Middle frontal gyrus (tissue), 1 donor: ENCODE measurements around the gene CRKL.

ENCODE experiments used
- DNase-seq: peaks from one replicate; pipeline ENCODE4 v3.0.0-alpha.2; 2015; ENCODE audit warnings: low spot score; ENCODE audit errors: extremely low spot score

Gene CRKL

GRCh38 chr22:20981787-20982562 lies 64.8 kb downstream of the CRKL start, which contains the start of gene LZTR1:
LZTR1 (plus strand) TSS chr22:20982297; CDS start chr22:20982372, 75 bp downstream.
- peak; percentile 74 for DNase-seq

GRCh38 chr22:20982563-20982882 lies 65.3 kb downstream of the CRKL start:
- DNase-seq, result no peak

DNA sequence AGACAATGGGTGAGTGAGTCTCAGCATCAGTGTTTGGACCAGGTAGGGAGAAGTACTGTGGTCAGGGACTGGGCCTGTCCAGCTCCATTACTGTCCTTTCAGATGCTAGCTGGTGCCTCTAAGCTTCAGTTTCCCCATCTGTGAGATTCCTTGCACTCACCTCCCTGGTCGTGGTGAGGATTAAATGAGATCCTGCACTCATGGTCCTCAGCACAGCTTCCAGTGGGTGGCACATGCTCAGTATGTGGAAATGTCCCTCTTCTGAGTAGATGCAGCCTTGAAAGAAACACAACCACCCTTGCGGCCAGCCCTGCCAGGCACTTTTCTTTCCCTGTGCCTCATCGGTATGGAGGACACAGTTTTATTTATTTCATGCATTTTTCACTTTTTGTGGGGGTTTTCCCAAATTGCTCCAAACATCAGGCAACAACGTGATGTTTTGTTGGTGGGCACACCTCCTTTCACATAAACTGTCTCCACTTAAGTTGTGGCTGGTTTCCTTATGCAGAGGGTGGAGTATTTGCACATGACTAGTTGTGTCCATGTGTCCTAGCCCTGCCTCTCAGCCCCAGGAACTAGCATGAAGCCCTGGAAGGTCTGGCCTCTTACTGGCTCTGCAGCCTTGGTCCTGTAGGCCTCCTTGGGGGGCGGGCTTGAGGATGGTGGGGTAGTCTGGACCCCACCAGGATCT lies 66.0 kb downstream of the CRKL start:
- no peak for DNase-seq

DNA sequence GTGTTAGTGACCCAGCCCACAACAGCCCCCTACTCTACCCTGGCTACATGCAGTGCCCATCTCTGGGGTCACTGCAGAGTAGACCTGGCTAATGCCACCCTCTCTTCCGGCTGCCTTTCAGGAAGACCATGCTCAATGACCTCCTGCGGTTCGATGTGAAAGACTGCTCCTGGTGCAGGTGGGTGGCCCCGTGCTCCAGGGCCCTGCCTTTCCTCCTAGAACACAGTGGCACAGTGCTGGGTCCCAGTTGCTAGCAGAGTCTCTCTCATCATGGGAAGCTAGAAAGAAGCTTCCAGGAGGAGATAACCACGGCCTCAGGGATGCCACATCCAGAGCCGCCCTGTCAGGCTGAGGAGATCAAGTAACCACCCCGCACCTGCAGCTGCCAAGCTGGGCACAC lies 68.5 kb downstream of the CRKL start:
- DNase-seq, result no peak

DNA sequence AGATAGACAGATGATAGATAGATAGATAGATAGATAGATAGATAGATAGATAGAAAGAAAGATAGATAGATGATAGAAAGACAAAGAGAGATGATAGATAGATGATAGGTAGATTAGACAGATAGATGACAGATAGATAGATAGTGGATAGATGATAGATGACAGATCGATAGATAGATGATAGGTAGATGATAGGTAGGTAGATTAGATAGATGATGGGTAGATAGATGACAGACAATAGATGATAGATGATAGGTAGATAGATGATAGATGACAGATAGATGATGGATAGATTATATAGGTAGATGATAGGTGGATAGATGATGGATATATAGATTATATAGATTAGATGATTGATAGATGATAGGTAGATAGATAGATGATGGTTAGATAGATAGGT lies 69.2 kb downstream of the CRKL start:
- no peak for DNase-seq

DNA sequence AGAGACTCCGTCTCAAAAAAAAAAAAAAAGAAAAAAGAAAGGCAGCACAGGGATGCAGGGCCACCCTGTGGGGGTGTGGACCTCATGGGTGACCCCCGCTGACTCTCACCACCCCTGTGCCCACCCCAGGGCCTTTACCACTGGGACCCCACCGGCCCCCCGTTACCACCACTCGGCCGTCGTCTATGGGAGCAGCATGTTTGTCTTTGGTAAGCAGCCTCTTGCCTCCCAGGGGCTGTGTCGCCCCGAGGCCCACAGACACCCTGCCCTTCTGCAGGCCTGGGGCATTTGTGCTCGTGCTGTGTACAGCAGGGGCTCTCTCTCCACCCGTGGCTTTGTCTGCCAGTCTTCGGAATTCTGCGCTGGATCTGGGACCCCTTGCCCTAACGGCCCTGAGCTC lies 70.2 kb downstream of the CRKL start:
- no peak for DNase-seq

DNA sequence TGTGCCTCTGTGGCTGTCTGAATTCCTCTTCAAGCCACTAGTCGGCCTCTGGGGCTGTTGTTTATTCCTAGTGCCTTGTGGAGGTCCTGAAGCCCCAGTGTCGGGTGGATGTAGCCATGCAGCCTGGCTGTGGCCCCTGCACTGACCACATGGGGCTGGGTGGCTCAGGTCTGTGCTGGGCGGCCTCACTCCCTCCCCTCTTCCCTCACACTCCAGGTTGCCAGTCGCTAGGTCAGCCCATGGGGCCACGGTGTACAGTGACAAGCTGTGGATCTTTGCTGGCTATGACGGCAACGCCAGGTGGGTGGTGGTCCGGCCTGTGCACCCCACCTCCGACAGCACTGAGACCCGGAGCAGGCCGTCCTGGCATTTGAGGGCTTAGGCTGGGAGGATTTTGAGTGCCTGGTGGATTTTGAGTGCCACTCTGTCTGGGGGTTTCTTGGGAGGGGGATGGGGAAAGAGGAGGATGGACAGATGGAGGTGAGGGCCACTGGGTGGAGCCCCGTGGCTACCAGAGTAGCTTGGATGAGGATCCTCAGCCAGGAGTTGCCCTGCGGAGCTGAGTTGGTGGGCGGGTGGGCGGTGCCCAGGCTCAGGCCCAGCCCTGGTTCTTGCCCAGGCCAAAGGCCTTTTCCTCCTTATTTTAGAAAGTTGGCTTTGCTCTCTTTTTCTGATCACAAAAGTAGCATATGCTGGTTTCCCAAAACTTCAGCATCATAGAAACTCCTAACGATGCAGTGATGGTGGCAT lies 71.5 kb downstream of the CRKL start:
- DNase-seq, result no peak

DNA sequence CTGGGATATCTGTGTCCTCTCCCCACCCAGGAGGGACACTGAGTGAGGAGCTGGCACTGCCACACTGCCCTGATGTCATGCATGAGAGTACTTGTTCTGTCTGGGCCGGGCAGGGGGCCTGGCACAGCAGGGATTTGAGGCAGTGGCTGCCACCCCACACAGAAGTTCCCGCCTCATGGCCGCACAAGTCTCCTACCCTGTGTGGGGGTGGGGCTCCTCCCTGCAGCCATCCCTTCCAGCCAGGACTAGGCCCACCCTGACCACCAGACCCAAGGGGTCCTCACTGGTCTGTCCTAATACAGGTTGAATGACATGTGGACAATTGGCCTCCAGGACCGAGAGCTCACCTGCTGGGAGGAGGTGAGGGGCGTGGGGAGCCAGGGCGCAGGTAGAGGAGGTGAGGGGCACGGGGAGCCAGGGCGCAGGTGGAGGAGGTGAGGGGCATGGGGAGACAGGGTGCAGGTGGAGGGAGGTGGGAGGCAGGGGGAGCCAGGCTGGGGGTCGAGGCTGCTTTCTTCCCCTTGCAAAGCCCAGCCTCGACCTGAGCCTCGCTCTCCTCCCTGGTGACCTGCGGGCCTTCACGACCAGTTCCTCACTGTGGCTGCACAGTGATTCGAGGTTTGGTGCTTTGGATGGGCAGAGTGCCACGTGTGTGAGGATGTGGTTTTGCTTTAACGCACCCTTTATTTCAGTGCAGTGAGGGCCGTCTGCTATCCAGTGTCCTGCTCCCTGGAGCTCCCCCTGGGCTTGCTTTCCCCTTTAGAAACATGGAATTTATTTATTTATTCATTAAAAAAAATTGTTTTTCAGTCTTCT lies 72.3 kb downstream of the CRKL start:
- no peak for DNase-seq

GRCh38 chr22:20990184-20991180 lies 73.3 kb downstream of the CRKL start:
- no peak for DNase-seq

GRCh38 chr22:20991252-20992055 lies 74.2 kb downstream of the CRKL start:
- no peak for DNase-seq

DNA sequence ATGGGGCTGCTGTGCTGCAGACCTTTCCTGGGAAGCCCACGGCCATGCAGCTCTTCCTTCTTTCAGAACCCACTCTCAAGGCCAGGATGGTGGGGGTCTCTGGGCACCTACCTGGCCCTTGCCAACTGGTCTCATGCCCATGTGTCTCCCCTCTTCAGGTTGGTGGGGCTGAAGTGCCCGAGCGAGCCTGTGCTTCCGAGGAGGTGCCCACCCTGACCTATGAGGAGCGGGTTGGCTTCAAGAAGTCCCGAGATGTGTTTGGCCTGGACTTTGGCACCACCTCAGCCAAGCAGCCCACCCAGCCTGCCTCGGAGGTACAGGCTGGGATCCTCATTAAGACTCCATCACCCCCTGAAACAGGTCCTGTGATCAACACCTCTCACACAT lies 74.8 kb downstream of the CRKL start:
- DNase-seq, result no peak

GRCh38 chr22:20992456-20993303 lies 75.5 kb downstream of the CRKL start:
- no peak for DNase-seq

- no peak for DNase-seq
These were observed 76.3 kb downstream of the CRKL start for GRCh38 chr22:20993304-20994127.

- DNase-seq, result no peak
These were observed 77.1 kb downstream of the CRKL start for GRCh38 chr22:20994128-20994901.

DNA sequence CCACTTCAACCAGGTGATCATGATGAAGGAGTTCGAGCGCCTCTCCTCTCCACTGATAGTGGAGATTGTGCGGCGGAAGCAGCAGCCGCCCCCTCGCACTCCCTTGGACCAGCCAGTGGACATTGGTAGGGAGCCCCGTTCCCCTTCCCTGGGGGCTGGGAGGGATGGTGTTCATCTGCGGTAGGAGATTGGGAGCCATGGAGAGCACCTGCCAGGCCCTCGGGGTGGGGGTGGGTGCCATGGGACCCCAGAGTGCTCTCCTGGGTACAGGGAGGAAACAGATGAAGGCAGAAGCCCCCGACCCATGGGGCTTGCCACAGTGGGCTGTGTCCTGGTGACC lies 77.7 kb downstream of the CRKL start:
- no peak for DNase-seq

DNA sequence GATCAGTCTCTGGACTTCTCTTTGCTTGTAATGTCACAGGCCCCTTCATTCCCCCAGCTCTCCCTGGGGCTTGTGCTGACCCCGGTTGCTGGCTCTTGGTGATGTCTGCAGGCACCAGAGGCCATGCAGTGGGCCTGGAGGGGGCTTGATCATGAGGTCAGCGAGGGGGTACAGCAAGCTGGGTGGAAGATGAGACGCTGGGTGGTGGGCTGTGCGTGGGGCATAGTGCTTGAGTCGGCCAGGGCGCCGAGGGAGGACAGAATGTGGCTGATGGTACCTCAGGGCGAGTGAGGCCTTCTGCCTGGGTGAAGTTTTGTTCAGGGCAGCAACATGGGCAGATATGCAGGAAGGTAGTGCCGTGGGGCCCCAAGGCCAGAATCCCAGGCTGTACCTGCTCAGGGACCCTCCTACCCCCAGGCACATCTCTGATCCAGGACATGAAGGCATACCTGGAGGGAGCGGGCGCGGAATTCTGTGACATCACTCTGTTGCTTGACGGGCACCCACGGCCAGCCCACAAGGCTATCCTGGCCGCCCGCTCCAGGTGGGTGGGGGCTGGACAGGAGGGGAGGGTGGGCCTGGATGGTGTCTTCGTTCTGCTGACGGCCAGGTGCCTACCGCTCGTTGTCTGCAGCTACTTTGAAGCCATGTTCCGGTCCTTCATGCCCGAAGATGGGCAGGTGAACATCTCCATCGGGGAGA lies 78.3 kb downstream of the CRKL start:
- no peak for DNase-seq
